SK-N-SH treated with all-trans-retinoic acid at 6 μM for 48 hours (cell line): ENCODE data around the gene NAIF1.

Source experiments
- ESRRG ChIP-seq: fragments of 250-450 bp; sonication (Bioruptor Pico); IDR thresholded peaks from 2 replicates; pipeline ENCODE4 v1.6.1; 2021; ENCODE audit warnings: mild to moderate bottlenecking
- ZFP30 ChIP-seq: fragments of 450-650 bp; formaldehyde crosslinking; IDR thresholded peaks from 2 replicates; pipeline ENCODE4 v1.5.0; 2022; ENCODE audit warnings: mild to moderate bottlenecking, moderate library complexity
- TF ChIP-seq, protein P1 (sequence below): fragments of 250-450 bp; sonication (Bioruptor Pico); IDR thresholded peaks from 2 replicates; pipeline ENCODE4 v1.5.1; 2021; ENCODE audit warnings: mild to moderate bottlenecking, moderate library complexity

DNA sequence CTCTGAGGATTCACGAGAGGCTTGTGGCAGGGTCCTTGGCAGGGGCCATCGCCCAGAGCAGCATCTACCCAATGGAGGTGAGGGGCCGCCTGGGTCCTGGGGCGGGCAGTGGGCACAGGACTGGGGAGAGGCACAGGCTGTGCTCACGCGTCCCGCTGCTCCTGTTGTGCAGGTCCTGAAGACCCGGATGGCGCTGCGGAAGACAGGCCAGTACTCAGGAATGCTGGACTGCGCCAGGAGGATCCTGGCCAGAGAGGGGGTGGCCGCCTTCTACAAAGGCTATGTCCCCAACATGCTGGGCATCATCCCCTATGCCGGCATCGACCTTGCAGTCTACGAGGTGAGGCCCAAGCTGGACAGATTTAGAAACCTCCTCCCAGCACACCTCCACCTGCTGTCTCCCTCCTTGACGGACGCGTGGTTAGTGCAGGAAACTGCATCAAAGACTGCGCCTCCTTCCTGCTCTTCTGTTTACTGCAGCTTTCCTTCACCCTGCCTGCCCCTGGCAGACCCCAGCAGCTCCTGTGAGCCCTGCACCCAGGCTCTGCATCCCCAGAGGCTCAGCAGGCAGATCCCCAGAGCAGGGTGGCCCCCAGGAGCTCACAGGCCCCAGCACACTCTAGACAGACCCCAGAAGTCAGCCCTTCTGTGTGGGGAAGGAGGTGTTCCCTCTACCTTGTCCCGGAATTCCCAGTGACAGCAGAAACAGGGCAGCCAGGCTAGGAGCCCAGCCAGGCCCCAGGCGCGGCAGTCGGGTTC, 39.2 kb upstream of the NAIF1 start:
- TF ChIP-seq ESRRG (CRISPR knock-in tag): no peak
- TF ChIP-seq ZFP30 (CRISPR knock-in tag): no peak
- TF ChIP-seq, protein P1, sequence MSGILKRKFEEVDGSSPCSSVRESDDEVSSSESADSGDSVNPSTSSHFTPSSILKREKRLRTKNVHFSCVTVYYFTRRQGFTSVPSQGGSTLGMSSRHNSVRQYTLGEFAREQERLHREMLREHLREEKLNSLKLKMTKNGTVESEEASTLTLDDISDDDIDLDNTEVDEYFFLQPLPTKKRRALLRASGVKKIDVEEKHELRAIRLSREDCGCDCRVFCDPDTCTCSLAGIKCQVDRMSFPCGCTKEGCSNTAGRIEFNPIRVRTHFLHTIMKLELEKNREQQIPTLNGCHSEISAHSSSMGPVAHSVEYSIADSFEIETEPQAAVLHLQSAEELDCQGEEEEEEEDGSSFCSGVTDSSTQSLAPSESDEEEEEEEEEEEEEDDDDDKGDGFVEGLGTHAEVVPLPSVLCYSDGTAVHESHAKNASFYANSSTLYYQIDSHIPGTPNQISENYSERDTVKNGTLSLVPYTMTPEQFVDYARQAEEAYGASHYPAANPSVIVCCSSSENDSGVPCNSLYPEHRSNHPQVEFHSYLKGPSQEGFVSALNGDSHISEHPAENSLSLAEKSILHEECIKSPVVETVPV (CRISPR knock-in tag): no peak
